ENCODE data around the gene SELENOV.

The SELENOV gene

GRCh38 chr19:39544226-39544903 lies 29.4 kb downstream of the SELENOV start (continued):
- TF ChIP-seq TSHZ2 (CRISPR knock-in tag; IDR thresholded peaks at IDR 0.05), result no peak
- no peak for TF ChIP-seq ZFP3 (CRISPR knock-in tag; IDR thresholded peaks at IDR 0.05)
- TF ChIP-seq ISL1 (CRISPR knock-in tag; IDR thresholded peaks at IDR 0.05), result no peak

- no peak for ATAC-seq
- TF ChIP-seq ZNF565 (CRISPR knock-in tag; conservative IDR thresholded peaks at IDR 0.05; ENCODE audit: low read depth) (no peak), ZC3H10 (CRISPR knock-in tag; IDR thresholded peaks at IDR 0.05) (no peak), POU6F1 (CRISPR knock-in tag; IDR thresholded peaks at IDR 0.05; ENCODE audit: borderline replicate concordance, low read depth) (no peak), ZFP30 (CRISPR knock-in tag; IDR thresholded peaks at IDR 0.05) (no peak), ESRRG (CRISPR knock-in tag; IDR thresholded peaks at IDR 0.05) (no peak), OSR1 (CRISPR knock-in tag; IDR thresholded peaks at IDR 0.05) (no peak), ZFP3 (CRISPR knock-in tag; IDR thresholded peaks at IDR 0.05) (no peak), TCF4 (CRISPR knock-in tag; IDR thresholded peaks at IDR 0.05; ENCODE audit: borderline replicate concordance) (no peak), TSHZ2 (CRISPR knock-in tag; IDR thresholded peaks at IDR 0.05) (no peak), CREB5 (CRISPR knock-in tag; IDR thresholded peaks at IDR 0.05; ENCODE audit: low read depth) (no peak), ZNF70 (CRISPR knock-in tag; IDR thresholded peaks at IDR 0.05) (no peak), BACH2 (CRISPR knock-in tag; IDR thresholded peaks at IDR 0.05; ENCODE audit: borderline replicate concordance) (no peak), CSDC2 (CRISPR knock-in tag; IDR thresholded peaks at IDR 0.05) (no peak), PATZ1 (CRISPR knock-in tag; IDR thresholded peaks at IDR 0.05; ENCODE audit: borderline replicate concordance) (no peak), GLIS3 (CRISPR knock-in tag; IDR thresholded peaks at IDR 0.05) (no peak), RARB (CRISPR knock-in tag; IDR thresholded peaks at IDR 0.05) (no peak)
These were observed 30.0 kb downstream of the SELENOV start for GRCh38 chr19:39544911-39545310.

GRCh38 chr19:39546599-39546998 lies 31.7 kb downstream of the SELENOV start:
- ATAC-seq, result no peak
- TF ChIP-seq ZFP30 (CRISPR knock-in tag; IDR thresholded peaks at IDR 0.05) (no peak), GLIS3 (CRISPR knock-in tag; IDR thresholded peaks at IDR 0.05) (no peak), BACH2 (CRISPR knock-in tag; IDR thresholded peaks at IDR 0.05; ENCODE audit: borderline replicate concordance) (no peak)

GRCh38 chr19:39550197-39550596 lies 35.3 kb downstream of the SELENOV start:
- no peak for ATAC-seq
- TF ChIP-seq TSHZ2 (CRISPR knock-in tag; IDR thresholded peaks at IDR 0.05), result no peak
- TF ChIP-seq ARNTL (CRISPR knock-in tag; IDR thresholded peaks at IDR 0.05; ENCODE audit: borderline replicate concordance, low read depth), result no peak
- no peak for TF ChIP-seq ZC3H10 (CRISPR knock-in tag; IDR thresholded peaks at IDR 0.05)
- no peak for TF ChIP-seq SNAI2 (CRISPR knock-in tag; IDR thresholded peaks at IDR 0.05)
- TF ChIP-seq RARB (CRISPR knock-in tag; IDR thresholded peaks at IDR 0.05), result no peak
- no peak for TF ChIP-seq GLIS3 (CRISPR knock-in tag; IDR thresholded peaks at IDR 0.05)
- no peak for TF ChIP-seq ESRRG (CRISPR knock-in tag; IDR thresholded peaks at IDR 0.05)
- no peak for TF ChIP-seq CSRNP3 (CRISPR knock-in tag; IDR thresholded peaks at IDR 0.05)
- TF ChIP-seq ISL1 (CRISPR knock-in tag; IDR thresholded peaks at IDR 0.05), result no peak
